Measurements from ENCODE around the gene RALBP1. TPM values are rescaled to one million over a fixed set of nuclear protein-coding genes. Genes with fewer than 3 reads are reported as not detected.
"Not testable (repeated sequence)": the region's sequence is repeated elsewhere in the genome, so short reads cannot be mapped to it uniquely, and the experiment has no call there.

Gene RALBP1
- total RNA-seq, 4 donors from 2014 or later = 60.2 to 97.6 (median 72.2) TPM

DNA sequence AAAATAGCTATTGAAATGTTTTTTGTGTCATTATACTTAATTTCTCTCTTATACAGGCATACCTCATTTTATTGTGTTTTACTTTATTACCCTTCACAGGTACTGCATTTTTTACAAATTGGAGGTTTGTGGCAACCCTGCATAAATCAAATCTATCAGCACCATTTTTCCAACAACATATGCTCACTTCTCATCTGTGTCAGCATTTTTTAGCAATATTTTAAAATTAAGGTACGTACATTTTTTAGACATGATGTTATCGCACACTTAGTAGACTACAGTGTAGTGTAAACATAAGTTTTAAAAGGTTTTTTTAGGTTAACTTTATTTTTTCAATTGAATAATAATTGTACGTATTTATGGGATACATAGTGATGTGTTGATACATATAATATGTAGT, 30.8 kb upstream of the RALBP1 start:
- no peak for ATAC-seq (ENCODE audit: low FRiP score)
- DNase-seq (ENCODE audit: low spot score) = no peak
- TF ChIP-seq, protein P1, sequence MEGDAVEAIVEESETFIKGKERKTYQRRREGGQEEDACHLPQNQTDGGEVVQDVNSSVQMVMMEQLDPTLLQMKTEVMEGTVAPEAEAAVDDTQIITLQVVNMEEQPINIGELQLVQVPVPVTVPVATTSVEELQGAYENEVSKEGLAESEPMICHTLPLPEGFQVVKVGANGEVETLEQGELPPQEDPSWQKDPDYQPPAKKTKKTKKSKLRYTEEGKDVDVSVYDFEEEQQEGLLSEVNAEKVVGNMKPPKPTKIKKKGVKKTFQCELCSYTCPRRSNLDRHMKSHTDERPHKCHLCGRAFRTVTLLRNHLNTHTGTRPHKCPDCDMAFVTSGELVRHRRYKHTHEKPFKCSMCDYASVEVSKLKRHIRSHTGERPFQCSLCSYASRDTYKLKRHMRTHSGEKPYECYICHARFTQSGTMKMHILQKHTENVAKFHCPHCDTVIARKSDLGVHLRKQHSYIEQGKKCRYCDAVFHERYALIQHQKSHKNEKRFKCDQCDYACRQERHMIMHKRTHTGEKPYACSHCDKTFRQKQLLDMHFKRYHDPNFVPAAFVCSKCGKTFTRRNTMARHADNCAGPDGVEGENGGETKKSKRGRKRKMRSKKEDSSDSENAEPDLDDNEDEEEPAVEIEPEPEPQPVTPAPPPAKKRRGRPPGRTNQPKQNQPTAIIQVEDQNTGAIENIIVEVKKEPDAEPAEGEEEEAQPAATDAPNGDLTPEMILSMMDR (IDR thresholded peaks at IDR 0.05) = no peak

DNA sequence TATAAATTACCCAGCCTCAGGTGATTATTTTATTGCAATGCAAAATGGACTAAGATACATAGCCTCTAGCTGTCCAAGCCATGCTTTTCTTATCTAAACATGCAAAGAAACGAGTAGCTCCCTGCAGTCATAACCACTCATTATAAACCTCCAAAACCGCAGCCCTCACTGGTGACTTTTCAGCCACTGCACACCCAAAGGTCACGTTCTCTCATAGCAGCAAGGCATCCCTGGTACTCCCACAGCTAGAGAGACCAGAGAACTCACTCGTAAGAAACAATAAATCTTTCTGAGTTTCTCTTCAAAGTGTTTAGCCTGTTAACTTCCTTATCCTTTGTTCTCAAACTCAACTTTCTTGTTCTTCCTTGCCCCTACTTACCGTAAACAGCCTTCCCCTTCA, 28.5 kb upstream of the RALBP1 start:
- TF ChIP-seq, protein P1 (IDR thresholded peaks at IDR 0.05) = no peak
- DNase-seq (ENCODE audit: low spot score) (no peak), ATAC-seq (ENCODE audit: low FRiP score) (no peak)

DNA sequence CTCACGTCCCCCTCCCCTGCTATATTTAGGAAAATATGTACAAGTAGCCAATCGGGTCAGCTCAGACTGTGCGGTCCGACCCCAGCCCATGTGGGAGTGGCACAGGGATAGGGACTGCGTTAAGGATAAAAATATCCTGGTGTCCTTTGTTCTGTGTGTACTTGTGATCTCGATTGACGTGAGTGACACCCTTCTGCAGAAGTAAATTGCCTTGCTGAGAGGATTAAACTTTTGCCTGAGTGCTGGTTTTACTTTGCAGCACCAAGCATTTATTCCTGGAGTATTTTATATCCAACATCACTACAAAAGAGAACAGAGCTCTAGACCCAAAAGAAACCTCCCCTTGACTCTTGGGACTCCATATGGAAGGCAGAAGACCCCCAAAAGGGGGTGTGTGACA, 28.0 kb upstream of the RALBP1 start:
- TF ChIP-seq, protein P1 (IDR thresholded peaks at IDR 0.05) = no peak
- DNase-seq (ENCODE audit: low spot score) (no peak), ATAC-seq (ENCODE audit: low FRiP score) (no peak)

DNA sequence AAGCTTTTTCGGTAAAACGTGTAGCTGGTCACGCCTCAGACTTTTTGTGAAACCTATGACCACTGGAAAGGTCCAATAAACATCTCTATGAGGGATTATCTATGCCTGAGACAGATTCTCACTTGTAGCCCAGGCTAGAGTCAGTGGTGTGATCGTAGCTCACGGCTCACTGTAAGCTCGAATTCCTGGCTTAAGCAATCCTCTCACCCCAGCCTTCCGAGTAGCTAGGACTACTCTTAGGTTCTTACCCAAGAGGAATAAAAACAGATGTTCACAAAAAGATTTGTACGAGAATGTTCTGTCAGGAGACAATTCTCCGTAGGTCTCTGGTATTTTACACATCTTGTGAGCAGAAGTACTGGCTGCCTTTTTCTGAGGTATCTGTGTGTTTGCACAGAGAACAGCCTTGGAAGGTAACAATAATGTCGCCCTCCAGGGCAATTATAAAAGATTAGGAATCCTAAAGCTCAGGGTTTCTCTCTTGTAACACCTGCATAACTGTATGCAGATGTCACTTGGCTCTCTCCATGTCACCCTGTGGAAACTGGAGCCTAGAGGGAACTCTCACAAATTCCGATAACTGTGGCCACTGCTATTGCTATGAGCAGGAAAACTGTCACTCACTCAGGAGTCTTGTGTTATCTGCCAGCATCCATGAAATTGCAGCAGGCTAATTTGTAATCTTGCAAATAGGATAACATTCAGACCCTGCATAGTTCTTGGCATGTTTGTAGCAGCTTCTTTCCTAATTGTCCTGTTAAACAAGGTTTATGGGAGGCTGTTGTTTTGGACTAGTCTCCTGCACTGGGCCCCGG, 25.5 kb upstream of the RALBP1 start:
- no peak for ATAC-seq (ENCODE audit: low FRiP score)
- TF ChIP-seq, protein P1 (IDR thresholded peaks at IDR 0.05) = no peak
- DNase-seq (ENCODE audit: low spot score) = no peak

DNA sequence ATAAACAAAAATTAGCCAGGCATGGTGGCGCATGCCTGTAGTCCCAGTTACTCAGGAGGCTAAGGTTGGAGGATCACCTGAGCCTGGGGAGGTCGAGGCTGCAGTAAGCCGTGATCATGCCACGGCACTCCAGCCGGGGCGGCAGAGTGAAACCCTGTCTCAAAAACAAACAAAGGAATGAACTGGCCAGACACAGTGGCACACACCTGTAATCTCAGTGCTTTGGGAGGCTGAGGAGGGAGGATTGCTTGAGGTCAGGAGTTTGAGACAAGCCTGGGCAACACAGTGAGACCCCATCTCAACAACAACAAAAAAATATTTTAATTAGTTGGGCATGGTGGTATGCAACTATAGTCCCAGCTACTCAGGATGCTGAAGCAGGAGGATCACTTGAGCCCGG, 24.4 kb upstream of the RALBP1 start:
- DNase-seq (ENCODE audit: low spot score); ATAC-seq (ENCODE audit: low FRiP score): not testable (repeated sequence)

DNA sequence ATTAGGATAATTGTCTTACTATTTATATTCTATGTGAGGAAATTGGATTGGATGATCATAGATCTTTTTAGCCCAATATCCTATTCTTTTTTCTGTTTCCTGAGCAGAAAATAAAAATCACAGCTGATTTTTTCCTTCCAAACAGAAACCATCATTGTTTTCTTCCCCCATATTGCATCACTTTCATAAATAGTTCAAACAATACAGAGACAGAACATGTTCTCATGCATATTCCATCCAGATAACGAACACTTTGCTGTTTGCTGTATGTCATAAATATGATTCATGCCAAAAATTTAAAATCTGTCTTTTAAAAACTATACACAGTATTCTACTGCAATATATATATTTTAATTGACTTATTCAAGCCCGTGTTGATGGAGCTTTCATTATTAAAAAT, 22.0 kb upstream of the RALBP1 start:
- DNase-seq (ENCODE audit: low spot score) (no peak), ATAC-seq (ENCODE audit: low FRiP score) (no peak)
- TF ChIP-seq, protein P1 (IDR thresholded peaks at IDR 0.05) = no peak

DNA sequence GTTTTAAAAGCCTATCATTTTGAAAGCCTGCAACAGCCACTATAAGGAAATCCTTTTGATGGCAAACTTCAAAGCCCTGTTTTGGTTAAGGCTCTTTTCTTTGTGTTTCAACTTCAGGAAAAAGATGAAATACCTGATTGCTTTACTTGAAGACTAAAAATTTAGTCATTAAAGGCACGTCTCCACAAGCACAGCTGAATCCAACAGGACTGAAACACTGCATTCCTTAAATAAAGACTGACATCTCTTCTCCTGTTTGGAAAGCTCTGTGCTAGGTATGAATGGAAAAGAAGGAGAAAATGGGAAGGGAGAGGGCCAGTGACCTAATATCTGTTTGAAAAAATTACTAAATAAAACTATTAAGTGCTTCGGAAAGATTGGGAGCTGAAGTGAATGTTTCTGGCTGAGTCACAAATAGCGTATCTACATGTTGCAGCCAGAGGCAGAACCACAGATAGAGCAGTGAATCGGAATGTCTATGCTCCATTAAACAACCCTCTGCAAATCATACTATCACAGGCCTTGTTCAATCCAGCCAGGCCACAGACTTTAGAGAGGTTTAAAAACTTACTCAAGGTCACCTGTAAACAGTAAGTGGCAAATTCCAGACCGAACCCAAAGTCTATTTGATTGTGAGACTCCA, 21.1 kb upstream of the RALBP1 start:
- DNase-seq (ENCODE audit: low spot score) (no peak), ATAC-seq (ENCODE audit: low FRiP score) (no peak)
- TF ChIP-seq, protein P1 (IDR thresholded peaks at IDR 0.05) = no peak
